ENCODE data around the gene TPK1. TPM values are rescaled to one million over a fixed set of nuclear protein-coding genes. Genes with fewer than 3 reads are reported as not detected.

The TPK1 gene
- total RNA-seq, 1 donor from 2014 or later, result 7.3 TPM

- Histone ChIP-seq H3K27me3 (ENCODE audit: control insufficient read depth in 3 of 3, insufficient read depth in 3 of 3, low read length in 3 of 3) (no peaks in the 10 kb centered on the region), H3K4me3 (ENCODE audit: low read length in 3 of 3) (no peak overlapping the region), H3K9ac (ENCODE audit: low read depth in 1 of 3, low read length in 3 of 3) (no peak overlapping the region), H3K27ac (ENCODE audit: low read depth, low read length) (no peak overlapping the region), H3K36me3 (ENCODE audit: control insufficient read depth in 3 of 3, insufficient read depth in 3 of 3, low read length in 3 of 3) (no peaks in the 10 kb centered on the region), H3K4me1 (ENCODE audit: control insufficient read depth in 3 of 3, insufficient read depth in 3 of 3, low read length in 3 of 3) (no peaks in the 10 kb centered on the region), H3K9me3 (ENCODE audit: control insufficient read depth in 3 of 3, low read length in 3 of 3) (no peaks in the 10 kb centered on the region)
Observed at GRCh38 chr7:144487901-144488300, 348.0 kb downstream of the TPK1 start.

- no peak overlapping the region for H3K4me3 ChIP-seq (ENCODE audit: low read length in 3 of 3)
- H3K27me3 ChIP-seq (ENCODE audit: control insufficient read depth in 3 of 3, insufficient read depth in 3 of 3, low read length in 3 of 3), result no peaks in the 10 kb centered on the region
- no peak overlapping the region for H3K9ac ChIP-seq (ENCODE audit: low read depth in 1 of 3, low read length in 3 of 3)
- H3K4me1 ChIP-seq (ENCODE audit: control insufficient read depth in 3 of 3, insufficient read depth in 3 of 3, low read length in 3 of 3), result no peaks in the 10 kb centered on the region
- H3K27ac ChIP-seq (ENCODE audit: low read depth, low read length), result no peak overlapping the region
- no peaks in the 10 kb centered on the region for H3K9me3 ChIP-seq (ENCODE audit: control insufficient read depth in 3 of 3, low read length in 3 of 3)
- H3K36me3 ChIP-seq (ENCODE audit: control insufficient read depth in 3 of 3, insufficient read depth in 3 of 3, low read length in 3 of 3), result no peaks in the 10 kb centered on the region
Observed at GRCh38 chr7:144484445-144484844, 351.4 kb downstream of the TPK1 start.

GRCh38 chr7:144483189-144483588 is 352.7 kb downstream of the TPK1 start:
- H3K9me3 ChIP-seq (ENCODE audit: control insufficient read depth in 3 of 3, low read length in 3 of 3), result no peaks in the 10 kb centered on the region
- no peaks in the 10 kb centered on the region for H3K36me3 ChIP-seq (ENCODE audit: control insufficient read depth in 3 of 3, insufficient read depth in 3 of 3, low read length in 3 of 3)
- no peak overlapping the region for H3K27ac ChIP-seq (ENCODE audit: low read depth, low read length)
- no peak overlapping the region for H3K4me3 ChIP-seq (ENCODE audit: low read length in 3 of 3)
- H3K27me3 ChIP-seq (ENCODE audit: control insufficient read depth in 3 of 3, insufficient read depth in 3 of 3, low read length in 3 of 3), result no peaks in the 10 kb centered on the region
- no peaks in the 10 kb centered on the region for H3K4me1 ChIP-seq (ENCODE audit: control insufficient read depth in 3 of 3, insufficient read depth in 3 of 3, low read length in 3 of 3)
- H3K9ac ChIP-seq (ENCODE audit: low read depth in 1 of 3, low read length in 3 of 3), result no peak overlapping the region

- Histone ChIP-seq H3K36me3 (ENCODE audit: control insufficient read depth in 3 of 3, insufficient read depth in 3 of 3, low read length in 3 of 3) (no peaks in the 10 kb centered on the region), H3K4me1 (ENCODE audit: control insufficient read depth in 3 of 3, insufficient read depth in 3 of 3, low read length in 3 of 3) (no peaks in the 10 kb centered on the region), H3K27me3 (ENCODE audit: control insufficient read depth in 3 of 3, insufficient read depth in 3 of 3, low read length in 3 of 3) (no peaks in the 10 kb centered on the region), H3K27ac (ENCODE audit: low read depth, low read length) (no peak overlapping the region), H3K9me3 (ENCODE audit: control insufficient read depth in 3 of 3, low read length in 3 of 3) (no peaks in the 10 kb centered on the region), H3K4me3 (ENCODE audit: low read length in 3 of 3) (no peak overlapping the region), H3K9ac (ENCODE audit: low read depth in 1 of 3, low read length in 3 of 3) (no peak overlapping the region)
Observed at GRCh38 chr7:144481833-144482232, 354.0 kb downstream of the TPK1 start.

- Histone ChIP-seq H3K9ac (ENCODE audit: low read depth in 1 of 3, low read length in 3 of 3) (no peak overlapping the region), H3K36me3 (ENCODE audit: control insufficient read depth in 3 of 3, insufficient read depth in 3 of 3, low read length in 3 of 3) (no peaks in the 10 kb centered on the region), H3K4me1 (ENCODE audit: control insufficient read depth in 3 of 3, insufficient read depth in 3 of 3, low read length in 3 of 3) (no peaks in the 10 kb centered on the region), H3K9me3 (ENCODE audit: control insufficient read depth in 3 of 3, low read length in 3 of 3) (no peaks in the 10 kb centered on the region), H3K27ac (ENCODE audit: low read depth, low read length) (no peak overlapping the region), H3K27me3 (ENCODE audit: control insufficient read depth in 3 of 3, insufficient read depth in 3 of 3, low read length in 3 of 3) (no peaks in the 10 kb centered on the region), H3K4me3 (ENCODE audit: low read length in 3 of 3) (no peak overlapping the region)
Observed at GRCh38 chr7:144477348-144477747, 358.5 kb downstream of the TPK1 start.

- Histone ChIP-seq H3K4me1 (ENCODE audit: control insufficient read depth in 3 of 3, insufficient read depth in 3 of 3, low read length in 3 of 3) (no peaks in the 10 kb centered on the region), H3K4me3 (ENCODE audit: low read length in 3 of 3) (no peak overlapping the region), H3K27ac (ENCODE audit: low read depth, low read length) (no peak overlapping the region), H3K9ac (ENCODE audit: low read depth in 1 of 3, low read length in 3 of 3) (no peak overlapping the region), H3K36me3 (ENCODE audit: control insufficient read depth in 3 of 3, insufficient read depth in 3 of 3, low read length in 3 of 3) (no peaks in the 10 kb centered on the region), H3K27me3 (ENCODE audit: control insufficient read depth in 3 of 3, insufficient read depth in 3 of 3, low read length in 3 of 3) (no peaks in the 10 kb centered on the region), H3K9me3 (ENCODE audit: control insufficient read depth in 3 of 3, low read length in 3 of 3) (no peaks in the 10 kb centered on the region)
Observed at GRCh38 chr7:144474800-144475615, 360.8 kb downstream of the TPK1 start.

- Histone ChIP-seq H3K4me1 (ENCODE audit: control insufficient read depth in 3 of 3, insufficient read depth in 3 of 3, low read length in 3 of 3) (no peaks in the 10 kb centered on the region), H3K9me3 (ENCODE audit: control insufficient read depth in 3 of 3, low read length in 3 of 3) (no peaks in the 10 kb centered on the region), H3K27ac (ENCODE audit: low read depth, low read length) (no peak overlapping the region), H3K4me3 (ENCODE audit: low read length in 3 of 3) (no peak overlapping the region), H3K36me3 (ENCODE audit: control insufficient read depth in 3 of 3, insufficient read depth in 3 of 3, low read length in 3 of 3) (no peaks in the 10 kb centered on the region), H3K9ac (ENCODE audit: low read depth in 1 of 3, low read length in 3 of 3) (no peak overlapping the region), H3K27me3 (ENCODE audit: control insufficient read depth in 3 of 3, insufficient read depth in 3 of 3, low read length in 3 of 3) (no peaks in the 10 kb centered on the region)
Observed at GRCh38 chr7:144474363-144474762, 361.5 kb downstream of the TPK1 start.

- no peak overlapping the region for H3K27ac ChIP-seq (ENCODE audit: low read depth, low read length)
- H3K27me3 ChIP-seq (ENCODE audit: control insufficient read depth in 3 of 3, insufficient read depth in 3 of 3, low read length in 3 of 3), result no peaks in the 10 kb centered on the region
- H3K9ac ChIP-seq (ENCODE audit: low read depth in 1 of 3, low read length in 3 of 3), result no peak overlapping the region
- no peak overlapping the region for H3K4me3 ChIP-seq (ENCODE audit: low read length in 3 of 3)
- H3K4me1 ChIP-seq (ENCODE audit: control insufficient read depth in 3 of 3, insufficient read depth in 3 of 3, low read length in 3 of 3), result no peaks in the 10 kb centered on the region
- no peaks in the 10 kb centered on the region for H3K36me3 ChIP-seq (ENCODE audit: control insufficient read depth in 3 of 3, insufficient read depth in 3 of 3, low read length in 3 of 3)
- no peaks in the 10 kb centered on the region for H3K9me3 ChIP-seq (ENCODE audit: control insufficient read depth in 3 of 3, low read length in 3 of 3)
Observed at GRCh38 chr7:144473908-144474307, 361.9 kb downstream of the TPK1 start.

GRCh38 chr7:144470078-144470477 is 365.8 kb downstream of the TPK1 start:
- Histone ChIP-seq H3K27me3 (ENCODE audit: control insufficient read depth in 3 of 3, insufficient read depth in 3 of 3, low read length in 3 of 3) (no peaks in the 10 kb centered on the region), H3K4me1 (ENCODE audit: control insufficient read depth in 3 of 3, insufficient read depth in 3 of 3, low read length in 3 of 3) (no peaks in the 10 kb centered on the region), H3K9me3 (ENCODE audit: control insufficient read depth in 3 of 3, low read length in 3 of 3) (no peaks in the 10 kb centered on the region), H3K36me3 (ENCODE audit: control insufficient read depth in 3 of 3, insufficient read depth in 3 of 3, low read length in 3 of 3) (no peaks in the 10 kb centered on the region), H3K27ac (ENCODE audit: low read depth, low read length) (no peak overlapping the region), H3K9ac (ENCODE audit: low read depth in 1 of 3, low read length in 3 of 3) (no peak overlapping the region), H3K4me3 (ENCODE audit: low read length in 3 of 3) (no peak overlapping the region)

GRCh38 chr7:144468990-144469732 is 366.7 kb downstream of the TPK1 start:
- no peaks in the 10 kb centered on the region for H3K9me3 ChIP-seq (ENCODE audit: control insufficient read depth in 3 of 3, low read length in 3 of 3)
- H3K9ac ChIP-seq (ENCODE audit: low read depth in 1 of 3, low read length in 3 of 3), result no peak overlapping the region
- no peaks in the 10 kb centered on the region for H3K36me3 ChIP-seq (ENCODE audit: control insufficient read depth in 3 of 3, insufficient read depth in 3 of 3, low read length in 3 of 3)
- no peak overlapping the region for H3K27ac ChIP-seq (ENCODE audit: low read depth, low read length)
- H3K27me3 ChIP-seq (ENCODE audit: control insufficient read depth in 3 of 3, insufficient read depth in 3 of 3, low read length in 3 of 3), result no peaks in the 10 kb centered on the region
- H3K4me1 ChIP-seq (ENCODE audit: control insufficient read depth in 3 of 3, insufficient read depth in 3 of 3, low read length in 3 of 3), result no peaks in the 10 kb centered on the region
- no peak overlapping the region for H3K4me3 ChIP-seq (ENCODE audit: low read length in 3 of 3)
